ENCODE measurements around the gene CLN6.

DNA sequence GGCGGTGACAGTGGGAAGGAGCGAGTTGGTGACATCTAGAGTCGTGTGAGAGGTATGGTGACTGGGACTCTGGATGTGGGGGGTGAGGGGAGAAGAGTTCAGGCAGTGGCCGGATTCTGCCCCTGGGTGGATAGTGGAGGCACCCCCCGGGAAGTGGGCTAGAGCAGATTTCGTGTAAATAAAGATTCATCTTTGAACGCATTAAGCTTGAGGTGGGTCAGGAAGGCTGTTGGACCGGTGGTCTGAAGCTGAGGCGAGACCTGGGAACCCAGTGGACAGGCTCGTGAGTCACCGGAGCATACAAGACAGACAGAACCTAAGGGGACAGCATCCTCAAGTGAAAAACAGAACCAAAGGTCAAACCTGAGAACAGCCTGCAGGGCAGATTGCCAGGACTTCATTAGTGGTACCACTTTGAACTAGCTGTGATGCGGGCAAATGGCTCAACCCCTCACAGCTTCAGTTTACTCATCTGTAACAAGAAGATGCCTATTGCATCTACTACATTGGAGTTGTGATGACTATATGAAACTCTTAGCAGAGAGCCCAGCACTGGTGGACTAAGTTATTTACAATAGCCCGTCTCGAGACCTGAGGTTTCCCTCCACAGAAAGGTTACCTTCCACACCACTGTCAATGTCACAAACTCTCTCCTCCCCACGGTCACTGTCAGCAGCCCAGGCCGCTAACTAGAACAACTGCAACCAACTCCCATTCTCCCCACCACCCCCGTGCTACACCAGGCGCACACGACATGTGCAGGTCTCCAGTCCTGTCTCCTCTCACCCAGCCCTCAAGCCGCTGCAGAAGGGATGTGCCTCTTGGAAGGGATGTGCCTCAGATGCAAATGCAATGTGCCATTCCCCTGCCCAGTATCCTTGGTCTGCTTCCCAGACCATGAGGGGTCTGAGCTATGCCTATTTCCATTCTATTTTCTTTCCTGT lies 901 bp upstream of the CLN6 start:
- no peak for TF ChIP-seq POLR2A (IDR thresholded peaks at IDR 0.05; ENCODE audit: extremely low read depth, insufficient read length)
- no peak for TF ChIP-seq CTCF (IDR thresholded peaks at IDR 0.05; ENCODE audit: low read depth, low read length)
